ENCODE results near the gene MACROH2A2. TPM values are rescaled to one million over a fixed set of nuclear protein-coding genes. Genes with fewer than 3 reads are reported as not detected.
A peak's percentile ranks its signal among the peaks of the same experiment; 100 is the strongest.

The MACROH2A2 gene
- total and polyA plus RNA-seq, 10 of the 15 experiments (the other 5 are each of a cell fraction or from before 2014, with no cell fraction given): 0.14 to 0.24 TPM; not detected in 8

GRCh38 chr10:70106958-70107791 lies 54.5 kb downstream of the MACROH2A2 start (continued):
- TF ChIP-seq HSF1 (IDR thresholded peaks at IDR 0.05; ENCODE audit: low read depth, low read length): no peak
- no peak for TF ChIP-seq MYC (IDR thresholded peaks at IDR 0.05; ENCODE audit: insufficient read depth, insufficient read length, insufficient replicate concordance, low read length, severe bottlenecking)
- TF ChIP-seq ZBTB40 (IDR thresholded peaks at IDR 0.05; ENCODE audit: borderline replicate concordance): no peak
- no peak for TF ChIP-seq RCOR1 (conservative IDR thresholded peaks at IDR 0.05; ENCODE audit: low read depth, low read length)
- no peak for TF ChIP-seq BMI1 (IDR thresholded peaks at IDR 0.05; ENCODE audit: borderline replicate concordance)
- TF ChIP-seq BCL11A (IDR thresholded peaks at IDR 0.05; ENCODE audit: low read depth, low read length): peak; percentile 43; the same call in 1 of the 2 replicates
- peak; percentile 62 for TF ChIP-seq SKIL (IDR thresholded peaks at IDR 0.05; ENCODE audit: low read depth, poor library complexity, severe bottlenecking)
- TF ChIP-seq ATF2 (IDR thresholded peaks at IDR 0.05; ENCODE audit: low read length): peak; percentile 60
- no peak for TF ChIP-seq NFYB (IDR thresholded peaks at IDR 0.05; ENCODE audit: insufficient read depth, low read depth, low read length)
- TF ChIP-seq ZNF207 (IDR thresholded peaks at IDR 0.05; ENCODE audit: borderline replicate concordance): no peak
- TF ChIP-seq SUZ12 (IDR thresholded peaks at IDR 0.05; ENCODE audit: unreplicated experiment): no peak
- TF ChIP-seq SRF (IDR thresholded peaks at IDR 0.05; ENCODE audit: low read depth in 2 of 2, low read length in 2 of 2): no peak
- no peak for TF ChIP-seq BACH1 (IDR thresholded peaks at IDR 0.05; ENCODE audit: borderline replicate concordance)
- TF ChIP-seq TCF12 (IDR thresholded peaks at IDR 0.05; ENCODE audit: low read depth, low read length): peak; percentile 92
- TF ChIP-seq CHD4 (IDR thresholded peaks at IDR 0.05): no peak
- 0 out of 2 replicates have a peak, but pooled peaks have one; percentile 10 for TF ChIP-seq MTA3 (IDR thresholded peaks at IDR 0.05; ENCODE audit: borderline replicate concordance, low read length)
- TF ChIP-seq E4F1 (IDR thresholded peaks at IDR 0.05; ENCODE audit: borderline replicate concordance, partially characterized antibody): no peak

Data from GM12878 (cell line).